NCI-H1436 treated with DMSO at 0.1 percent for 48 hours (cell line): Measurements from ENCODE around the gene MAP3K5.

Source experiments
- DNase-seq: peaks from one replicate; lab custom pipeline; 2025; lab: John Stamatoyannopoulos, UW

Gene MAP3K5

DNA sequence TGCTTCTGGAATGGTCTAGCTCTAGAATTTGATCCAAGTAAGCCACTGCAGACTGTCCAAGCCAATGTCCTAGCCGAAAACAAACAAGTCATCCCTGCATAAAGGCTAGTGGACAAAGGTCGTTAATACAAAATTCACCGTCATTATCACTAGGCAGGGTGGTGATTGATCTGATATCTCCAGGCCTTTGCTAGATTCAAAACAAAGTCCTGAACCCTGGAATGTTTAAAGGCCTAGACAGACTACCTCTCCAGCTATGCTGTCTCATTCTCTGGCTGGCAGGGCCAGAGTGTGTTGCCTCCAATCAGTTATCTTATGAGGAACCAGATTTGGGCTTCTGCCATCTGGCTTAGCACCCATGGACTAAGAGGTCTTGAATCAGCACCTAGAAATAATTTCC, 280.4 kb downstream of the MAP3K5 start:
- DNase-seq, result no peak

DNA sequence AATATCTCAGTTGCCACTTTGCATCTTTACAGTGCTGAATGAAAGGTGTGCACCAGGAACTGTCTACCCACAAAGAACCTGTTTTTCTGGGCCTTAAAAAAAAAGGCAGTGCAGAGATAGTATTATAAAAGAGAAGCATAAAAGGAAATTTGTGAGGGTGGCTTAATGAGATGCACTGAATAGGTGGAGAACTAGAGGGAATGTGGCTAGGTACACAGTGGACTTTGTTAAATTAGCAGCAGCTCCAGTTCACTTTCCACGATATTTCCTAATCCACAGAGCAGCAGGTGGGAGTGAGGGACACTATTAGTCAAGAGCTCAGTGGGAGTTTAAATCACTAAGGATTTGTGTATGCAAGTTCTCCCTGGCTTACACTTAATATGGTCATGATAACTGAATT, 280.9 kb downstream of the MAP3K5 start:
- no peak for DNase-seq

DNA sequence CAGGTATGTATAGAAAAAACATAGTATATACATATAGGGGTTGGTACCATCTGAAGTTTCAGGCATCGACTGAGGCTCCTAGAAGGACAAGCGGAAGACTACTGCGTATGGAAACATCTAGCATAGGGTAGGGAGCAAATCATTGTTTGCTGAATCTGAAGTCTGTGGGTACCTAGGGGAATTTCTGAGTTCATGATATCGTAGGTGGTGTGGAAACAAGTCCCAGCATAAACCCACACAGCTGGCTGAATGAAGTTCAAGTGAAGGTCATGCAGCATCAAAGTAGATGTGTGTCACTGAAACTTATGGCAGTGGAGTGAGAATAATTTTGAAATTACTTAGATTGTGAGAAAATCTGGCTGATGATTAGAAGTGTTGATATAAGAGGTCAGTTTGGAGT, 281.5 kb downstream of the MAP3K5 start:
- no peak for DNase-seq

DNA sequence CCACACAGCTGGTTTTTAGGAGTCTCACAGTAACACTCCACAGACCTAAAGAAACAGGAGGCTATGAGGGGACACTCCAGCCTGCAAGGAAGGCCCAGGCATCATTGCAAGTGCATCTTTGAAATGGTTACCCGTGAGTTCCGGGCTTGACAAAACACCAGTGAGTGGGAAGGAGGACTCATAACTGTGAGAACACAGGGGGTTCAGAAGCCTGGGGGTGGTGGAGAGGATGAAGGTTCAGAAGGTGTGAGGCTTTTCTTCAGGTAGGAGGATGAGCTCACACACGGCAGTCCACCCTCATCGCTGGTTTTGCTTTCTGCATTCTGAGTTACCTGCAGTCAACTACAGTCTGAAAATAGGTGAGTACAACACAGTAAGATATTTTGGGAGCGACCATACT, 282.0 kb downstream of the MAP3K5 start:
- no peak for DNase-seq

DNA sequence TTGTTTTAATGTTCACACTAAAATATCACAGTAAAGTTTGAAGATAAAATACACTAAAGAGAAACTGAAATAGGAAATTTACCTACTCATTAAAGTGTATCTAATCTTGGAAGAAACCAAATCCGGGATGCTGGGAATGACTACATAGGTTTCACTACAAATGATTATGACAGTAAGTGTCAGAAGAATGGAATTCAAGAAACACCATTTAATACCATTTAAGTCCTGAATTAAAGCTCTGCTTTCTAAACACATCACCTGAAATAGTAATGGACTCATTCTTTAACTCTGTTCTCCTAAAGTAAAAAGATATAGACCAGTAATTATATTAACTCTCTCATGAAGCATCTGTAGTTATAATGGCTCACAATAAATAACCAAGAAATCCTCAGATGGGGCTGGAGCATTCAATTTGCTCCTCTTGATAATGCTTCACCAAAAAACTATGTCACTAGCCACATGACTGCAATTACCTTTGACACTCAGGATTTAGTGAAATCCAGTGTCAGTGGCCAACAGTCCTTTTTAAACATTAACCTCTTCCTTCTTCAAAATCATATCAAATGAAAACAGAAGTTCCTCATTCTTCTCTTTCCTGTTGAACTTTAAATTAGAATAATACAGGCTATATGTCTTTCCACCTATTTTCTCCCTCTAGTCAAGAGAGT, 283.4 kb downstream of the MAP3K5 start:
- no peak for DNase-seq
